ENCODE measurements around the gene RNLS. TPM values are rescaled to one million over a fixed set of nuclear protein-coding genes. Genes with fewer than 3 reads are reported as not detected.
A peak's percentile ranks its signal among the peaks of the same experiment; 100 is the strongest.

RNLS gene
- polyA plus RNA-seq, 2 of the 4 experiments (the other 2 are of a cell fraction), result 11.7 to 16.8 TPM

DNA sequence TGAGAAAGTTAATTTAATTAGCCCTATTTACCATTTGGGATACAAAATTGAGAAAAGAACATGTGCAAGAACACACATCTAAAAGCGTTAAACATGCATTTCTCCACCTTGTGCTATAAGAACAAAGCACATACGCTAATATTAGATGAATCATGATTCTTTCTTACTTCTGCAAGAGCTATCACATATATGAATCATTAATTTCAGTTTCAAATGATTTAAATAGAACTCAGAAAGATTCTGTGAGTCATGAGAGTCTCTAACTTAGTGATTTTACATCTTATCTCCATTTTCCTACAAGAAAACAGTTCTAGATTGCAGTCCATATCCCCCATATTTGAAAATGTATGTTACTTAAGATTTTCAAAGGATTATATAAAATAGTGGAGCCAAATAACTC, 173.9 kb downstream of the RNLS start:
- FAIRE-seq (peak; percentile 96), ATAC-seq (no peak), DNase-seq (ENCODE audit: low read depth in 1 of 2, low spot score in 1 of 2) (no peak)
- TF ChIP-seq GATA3 (IDR thresholded peaks at IDR 0.05; ENCODE audit: borderline replicate concordance) (no peak), RCOR1 (IDR thresholded peaks at IDR 0.05; ENCODE audit: low read depth, low read length) (no peak), NR3C1 (IDR thresholded peaks at IDR 0.05) (no peak), CHD4 (IDR thresholded peaks at IDR 0.05; ENCODE audit: borderline replicate concordance) (no peak), ZFP36 (IDR thresholded peaks at IDR 0.05; ENCODE audit: borderline replicate concordance, partially characterized antibody) (no peak), FOXS1 (CRISPR knock-in tag; IDR thresholded peaks at IDR 0.05) (no peak)
- TF ChIP-seq, protein P1, sequence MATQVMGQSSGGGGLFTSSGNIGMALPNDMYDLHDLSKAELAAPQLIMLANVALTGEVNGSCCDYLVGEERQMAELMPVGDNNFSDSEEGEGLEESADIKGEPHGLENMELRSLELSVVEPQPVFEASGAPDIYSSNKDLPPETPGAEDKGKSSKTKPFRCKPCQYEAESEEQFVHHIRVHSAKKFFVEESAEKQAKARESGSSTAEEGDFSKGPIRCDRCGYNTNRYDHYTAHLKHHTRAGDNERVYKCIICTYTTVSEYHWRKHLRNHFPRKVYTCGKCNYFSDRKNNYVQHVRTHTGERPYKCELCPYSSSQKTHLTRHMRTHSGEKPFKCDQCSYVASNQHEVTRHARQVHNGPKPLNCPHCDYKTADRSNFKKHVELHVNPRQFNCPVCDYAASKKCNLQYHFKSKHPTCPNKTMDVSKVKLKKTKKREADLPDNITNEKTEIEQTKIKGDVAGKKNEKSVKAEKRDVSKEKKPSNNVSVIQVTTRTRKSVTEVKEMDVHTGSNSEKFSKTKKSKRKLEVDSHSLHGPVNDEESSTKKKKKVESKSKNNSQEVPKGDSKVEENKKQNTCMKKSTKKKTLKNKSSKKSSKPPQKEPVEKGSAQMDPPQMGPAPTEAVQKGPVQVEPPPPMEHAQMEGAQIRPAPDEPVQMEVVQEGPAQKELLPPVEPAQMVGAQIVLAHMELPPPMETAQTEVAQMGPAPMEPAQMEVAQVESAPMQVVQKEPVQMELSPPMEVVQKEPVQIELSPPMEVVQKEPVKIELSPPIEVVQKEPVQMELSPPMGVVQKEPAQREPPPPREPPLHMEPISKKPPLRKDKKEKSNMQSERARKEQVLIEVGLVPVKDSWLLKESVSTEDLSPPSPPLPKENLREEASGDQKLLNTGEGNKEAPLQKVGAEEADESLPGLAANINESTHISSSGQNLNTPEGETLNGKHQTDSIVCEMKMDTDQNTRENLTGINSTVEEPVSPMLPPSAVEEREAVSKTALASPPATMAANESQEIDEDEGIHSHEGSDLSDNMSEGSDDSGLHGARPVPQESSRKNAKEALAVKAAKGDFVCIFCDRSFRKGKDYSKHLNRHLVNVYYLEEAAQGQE (IDR thresholded peaks at IDR 0.05), result no peak
- TF ChIP-seq, protein P2, sequence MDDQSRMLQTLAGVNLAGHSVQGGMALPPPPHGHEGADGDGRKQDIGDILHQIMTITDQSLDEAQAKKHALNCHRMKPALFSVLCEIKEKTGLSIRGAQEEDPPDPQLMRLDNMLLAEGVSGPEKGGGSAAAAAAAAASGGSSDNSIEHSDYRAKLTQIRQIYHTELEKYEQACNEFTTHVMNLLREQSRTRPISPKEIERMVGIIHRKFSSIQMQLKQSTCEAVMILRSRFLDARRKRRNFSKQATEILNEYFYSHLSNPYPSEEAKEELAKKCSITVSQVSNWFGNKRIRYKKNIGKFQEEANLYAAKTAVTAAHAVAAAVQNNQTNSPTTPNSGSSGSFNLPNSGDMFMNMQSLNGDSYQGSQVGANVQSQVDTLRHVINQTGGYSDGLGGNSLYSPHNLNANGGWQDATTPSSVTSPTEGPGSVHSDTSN (IDR thresholded peaks at IDR 0.05), result no peak
- ChIA-PET CTCF (no interaction called here), POLR2A (no interaction called here)
- Histone ChIP-seq H3K9me3 (no peaks in the 10 kb centered on the region), H3K4me1 (no peaks in the 10 kb centered on the region), H3K27ac (no peak overlapping the region), H3K4me3 (no peak overlapping the region), H3K4me2 (no peak overlapping the region)
- WGBS (ENCODE audit: missing lambda C conversion rate), result 87% methylated on average over 2 of the region's 2 CpGs

DNA sequence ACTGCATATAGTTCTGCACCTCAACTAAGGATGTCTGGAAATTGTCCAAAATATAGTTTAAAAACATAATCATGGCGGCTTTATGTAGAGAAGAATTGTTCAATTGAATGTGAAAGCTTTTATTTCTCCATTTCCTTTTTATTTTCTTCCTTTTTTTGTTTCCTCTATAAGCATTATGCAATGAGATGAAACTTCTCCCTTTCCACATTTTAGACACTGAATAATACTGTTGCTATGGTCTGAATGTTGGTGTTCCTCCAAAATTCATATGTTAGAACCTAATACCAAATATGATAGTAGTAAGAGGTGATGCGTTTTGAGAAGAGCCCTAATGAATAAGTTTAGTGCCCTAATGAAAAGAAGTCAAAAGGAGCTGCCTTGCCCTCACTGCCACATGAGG, 175.0 kb downstream of the RNLS start:
- POLR2A ChIA-PET, result no interaction called here
- H3K9me3 ChIP-seq, result no peaks in the 10 kb centered on the region
- WGBS (ENCODE audit: missing lambda C conversion rate), result 72% methylated on average over 2 of the region's 2 CpGs
- H3K4me3 ChIP-seq, result no peak overlapping the region
- FAIRE-seq (no peak), DNase-seq (ENCODE audit: low read depth in 1 of 2, low spot score in 1 of 2) (no peak), ATAC-seq (no peak)
- CTCF ChIA-PET, result no interaction called here
- H3K4me1 ChIP-seq, result no peaks in the 10 kb centered on the region
- H3K27ac ChIP-seq, result no peak overlapping the region
- TF ChIP-seq, protein P3, sequence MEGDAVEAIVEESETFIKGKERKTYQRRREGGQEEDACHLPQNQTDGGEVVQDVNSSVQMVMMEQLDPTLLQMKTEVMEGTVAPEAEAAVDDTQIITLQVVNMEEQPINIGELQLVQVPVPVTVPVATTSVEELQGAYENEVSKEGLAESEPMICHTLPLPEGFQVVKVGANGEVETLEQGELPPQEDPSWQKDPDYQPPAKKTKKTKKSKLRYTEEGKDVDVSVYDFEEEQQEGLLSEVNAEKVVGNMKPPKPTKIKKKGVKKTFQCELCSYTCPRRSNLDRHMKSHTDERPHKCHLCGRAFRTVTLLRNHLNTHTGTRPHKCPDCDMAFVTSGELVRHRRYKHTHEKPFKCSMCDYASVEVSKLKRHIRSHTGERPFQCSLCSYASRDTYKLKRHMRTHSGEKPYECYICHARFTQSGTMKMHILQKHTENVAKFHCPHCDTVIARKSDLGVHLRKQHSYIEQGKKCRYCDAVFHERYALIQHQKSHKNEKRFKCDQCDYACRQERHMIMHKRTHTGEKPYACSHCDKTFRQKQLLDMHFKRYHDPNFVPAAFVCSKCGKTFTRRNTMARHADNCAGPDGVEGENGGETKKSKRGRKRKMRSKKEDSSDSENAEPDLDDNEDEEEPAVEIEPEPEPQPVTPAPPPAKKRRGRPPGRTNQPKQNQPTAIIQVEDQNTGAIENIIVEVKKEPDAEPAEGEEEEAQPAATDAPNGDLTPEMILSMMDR (IDR thresholded peaks at IDR 0.05), result no peak
- TF ChIP-seq, protein P4, sequence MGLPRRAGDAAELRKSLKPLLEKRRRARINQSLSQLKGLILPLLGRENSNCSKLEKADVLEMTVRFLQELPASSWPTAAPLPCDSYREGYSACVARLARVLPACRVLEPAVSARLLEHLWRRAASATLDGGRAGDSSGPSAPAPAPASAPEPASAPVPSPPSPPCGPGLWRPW (IDR thresholded peaks at IDR 0.05), result no peak
- TF ChIP-seq RFX5 (IDR thresholded peaks at IDR 0.05), result no peak
- TF ChIP-seq CEBPB (IDR thresholded peaks at IDR 0.05), result no peak
- TF ChIP-seq SMC3 (IDR thresholded peaks at IDR 0.05), result no peak
- no peak for TF ChIP-seq EHF (CRISPR knock-in tag; IDR thresholded peaks at IDR 0.05)
- no peak for TF ChIP-seq HOXB5 (CRISPR knock-in tag; IDR thresholded peaks at IDR 0.05)
- TF ChIP-seq ZFP36 (IDR thresholded peaks at IDR 0.05; ENCODE audit: borderline replicate concordance, partially characterized antibody), result no peak
- no peak for TF ChIP-seq HDAC2 (IDR thresholded peaks at IDR 0.05)
- no peak for TF ChIP-seq EP300 (IDR thresholded peaks at IDR 0.05)
- no peak for TF ChIP-seq CHD2 (IDR thresholded peaks at IDR 0.05; ENCODE audit: low read length, partially characterized antibody)
- no peak for TF ChIP-seq RAD21 (conservative IDR thresholded peaks at IDR 0.05 in 1 of 2, IDR thresholded peaks at IDR 0.05 in 1 of 2)
- no peak for TF ChIP-seq POLR2AphosphoS2 (conservative IDR thresholded peaks at IDR 0.05; ENCODE audit: low read length)
- TF ChIP-seq RCOR1 (IDR thresholded peaks at IDR 0.05; ENCODE audit: low read depth, low read length), result no peak
- TF ChIP-seq ZSCAN20 (CRISPR knock-in tag; IDR thresholded peaks at IDR 0.05), result no peak
- no peak for TF ChIP-seq POLR2A (IDR thresholded peaks at IDR 0.05; ENCODE audit: low read length)
- TF ChIP-seq SREBF2 (IDR thresholded peaks at IDR 0.05), result no peak
- no peak for TF ChIP-seq CHD4 (IDR thresholded peaks at IDR 0.05; ENCODE audit: borderline replicate concordance)
- no peak for TF ChIP-seq FOSB (CRISPR knock-in tag; IDR thresholded peaks at IDR 0.05)
- no peak overlapping the region for H3K4me2 ChIP-seq
